ENCODE data around the gene FGD4.

DNA sequence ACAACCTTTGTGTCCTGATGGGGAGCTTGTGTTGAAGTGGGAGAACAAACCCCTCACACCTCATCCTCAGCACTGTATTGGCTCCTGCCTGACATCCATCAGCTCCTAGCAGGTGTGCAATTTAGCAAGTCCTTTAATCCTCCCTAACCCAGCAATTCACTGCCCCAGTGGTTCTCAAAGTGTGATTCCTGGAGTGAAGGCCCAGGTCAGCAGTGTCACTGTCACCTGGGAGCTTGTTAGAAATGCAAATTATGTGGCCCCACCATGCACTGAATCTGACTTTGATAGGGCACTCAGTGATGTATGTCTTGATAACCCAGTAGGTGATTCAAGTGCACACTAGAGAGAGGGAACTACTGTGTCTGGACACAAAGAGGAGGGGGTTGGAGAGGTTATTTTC lies 133.6 kb downstream of the FGD4 start:
- TF ChIP-seq, protein P1, sequence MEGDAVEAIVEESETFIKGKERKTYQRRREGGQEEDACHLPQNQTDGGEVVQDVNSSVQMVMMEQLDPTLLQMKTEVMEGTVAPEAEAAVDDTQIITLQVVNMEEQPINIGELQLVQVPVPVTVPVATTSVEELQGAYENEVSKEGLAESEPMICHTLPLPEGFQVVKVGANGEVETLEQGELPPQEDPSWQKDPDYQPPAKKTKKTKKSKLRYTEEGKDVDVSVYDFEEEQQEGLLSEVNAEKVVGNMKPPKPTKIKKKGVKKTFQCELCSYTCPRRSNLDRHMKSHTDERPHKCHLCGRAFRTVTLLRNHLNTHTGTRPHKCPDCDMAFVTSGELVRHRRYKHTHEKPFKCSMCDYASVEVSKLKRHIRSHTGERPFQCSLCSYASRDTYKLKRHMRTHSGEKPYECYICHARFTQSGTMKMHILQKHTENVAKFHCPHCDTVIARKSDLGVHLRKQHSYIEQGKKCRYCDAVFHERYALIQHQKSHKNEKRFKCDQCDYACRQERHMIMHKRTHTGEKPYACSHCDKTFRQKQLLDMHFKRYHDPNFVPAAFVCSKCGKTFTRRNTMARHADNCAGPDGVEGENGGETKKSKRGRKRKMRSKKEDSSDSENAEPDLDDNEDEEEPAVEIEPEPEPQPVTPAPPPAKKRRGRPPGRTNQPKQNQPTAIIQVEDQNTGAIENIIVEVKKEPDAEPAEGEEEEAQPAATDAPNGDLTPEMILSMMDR (IDR thresholded peaks at IDR 0.05): no peak
- TF ChIP-seq POLR2A (IDR thresholded peaks at IDR 0.05) (no peak), POLR2AphosphoS5 (IDR thresholded peaks at IDR 0.05) (no peak)

All from prostate gland (tissue), 2 donors.